Lower leg skin (tissue), 3 donors: ENCODE data around the gene STARD8.

Experiments used
- CTCF ChIP-seq, 3 donors: fragments of 450-650 bp; IDR thresholded peaks; one replicate each; pipeline ENCODE4 v1.5.1; 2016; ENCODE audit warnings: antibody characterized with exemption in 3 of 3, mild to moderate bottlenecking in 3 of 3, moderate library complexity in 2 of 3
- POLR2A ChIP-seq, 2 donors: fragments of 450-650 bp; IDR thresholded peaks; one replicate each; pipeline ENCODE4 v1.6.1; 2016 to 2017; ENCODE audit warnings: antibody characterized with exemption in 2 of 2, mild to moderate bottlenecking in 1 of 2, moderate library complexity in 1 of 2

DNA sequence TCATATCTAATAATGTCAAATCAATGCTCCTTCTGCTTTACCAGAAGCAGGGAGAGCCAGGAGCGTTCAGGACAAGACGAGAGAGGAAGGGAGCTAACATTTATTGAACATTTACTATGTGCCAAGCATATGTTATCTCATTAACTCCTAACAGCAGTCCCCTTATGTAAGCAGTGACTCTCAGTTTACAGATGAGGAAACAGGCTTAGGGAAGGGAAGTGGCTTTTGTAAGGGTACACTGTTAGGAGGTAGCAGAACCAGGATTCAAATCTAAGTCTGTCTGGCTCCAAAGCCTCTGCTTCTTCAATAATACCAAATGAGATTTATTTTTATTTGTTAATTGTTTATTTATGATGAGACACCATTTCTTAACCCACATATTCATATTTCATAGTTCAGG is 2.6 kb upstream of the STARD8 start:
- TF ChIP-seq CTCF (IDR thresholded peaks at IDR 0.05) (no peak), POLR2A (IDR thresholded peaks at IDR 0.05) (no peak)
